NCI-H1694 treated with DMSO at 0.1 percent for 48 hours (cell line): ENCODE results near the gene SFXN5.

Experiments used
- DNase-seq: peaks from one replicate; lab custom pipeline; 2025; lab: John Stamatoyannopoulos, UW

Gene SFXN5

GRCh38 chr2:73053316-73054114, 18.0 kb downstream of the SFXN5 start:
- DNase-seq, result no peak

GRCh38 chr2:73050121-73050545, 21.4 kb downstream of the SFXN5 start:
- DNase-seq, result no peak

- DNase-seq, result no peak
Observed at GRCh38 chr2:73043929-73044832, 27.3 kb downstream of the SFXN5 start.

GRCh38 chr2:73043276-73043675, 28.2 kb downstream of the SFXN5 start:
- DNase-seq, result no peak

- DNase-seq, result no peak
Observed at GRCh38 chr2:73037947-73038585, 33.4 kb downstream of the SFXN5 start.

- DNase-seq, result no peak
Observed at GRCh38 chr2:73036766-73037165, 34.7 kb downstream of the SFXN5 start.

GRCh38 chr2:73035899-73036711, 35.4 kb downstream of the SFXN5 start:
- DNase-seq, result no peak

GRCh38 chr2:73034661-73035375, 36.7 kb downstream of the SFXN5 start:
- no peak for DNase-seq

GRCh38 chr2:73033766-73034381, 37.6 kb downstream of the SFXN5 start:
- DNase-seq, result no peak

- DNase-seq, result no peak
Observed at GRCh38 chr2:73033142-73033765, 38.3 kb downstream of the SFXN5 start.

- DNase-seq, result no peak
Observed at GRCh38 chr2:73032702-73033097, 38.8 kb downstream of the SFXN5 start.

GRCh38 chr2:73031725-73032701, 39.5 kb downstream of the SFXN5 start:
- DNase-seq, result no peak

GRCh38 chr2:73031095-73031678, 40.3 kb downstream of the SFXN5 start:
- DNase-seq, result no peak

- DNase-seq, result no peak
Observed at GRCh38 chr2:73028841-73029240, 42.7 kb downstream of the SFXN5 start.

GRCh38 chr2:73027340-73027739, 44.2 kb downstream of the SFXN5 start:
- no peak for DNase-seq

- DNase-seq, result no peak
Observed at GRCh38 chr2:73023497-73023896, 48.0 kb downstream of the SFXN5 start.

GRCh38 chr2:73022024-73022568, 49.4 kb downstream of the SFXN5 start:
- no peak for DNase-seq

GRCh38 chr2:73021371-73022010, 50.0 kb downstream of the SFXN5 start:
- no peak for DNase-seq
